Stimulated activated CD8-positive, alpha-beta memory T cell treated with anti-CD3 and anti-CD28 coated beads, Interleukin-7, amount 100 ng/mL, for 48 hours (primary cell): ENCODE measurements around the gene FAM53B.

Source experiments
- DNase-seq, 2 donors: peaks; one replicate each; pipeline ENCODE4 v3.0.0-alpha.2; 2020; ENCODE audit warnings: low read depth in 1 of 2; ENCODE audit errors: extremely low read depth in 1 of 2

Gene FAM53B

DNA sequence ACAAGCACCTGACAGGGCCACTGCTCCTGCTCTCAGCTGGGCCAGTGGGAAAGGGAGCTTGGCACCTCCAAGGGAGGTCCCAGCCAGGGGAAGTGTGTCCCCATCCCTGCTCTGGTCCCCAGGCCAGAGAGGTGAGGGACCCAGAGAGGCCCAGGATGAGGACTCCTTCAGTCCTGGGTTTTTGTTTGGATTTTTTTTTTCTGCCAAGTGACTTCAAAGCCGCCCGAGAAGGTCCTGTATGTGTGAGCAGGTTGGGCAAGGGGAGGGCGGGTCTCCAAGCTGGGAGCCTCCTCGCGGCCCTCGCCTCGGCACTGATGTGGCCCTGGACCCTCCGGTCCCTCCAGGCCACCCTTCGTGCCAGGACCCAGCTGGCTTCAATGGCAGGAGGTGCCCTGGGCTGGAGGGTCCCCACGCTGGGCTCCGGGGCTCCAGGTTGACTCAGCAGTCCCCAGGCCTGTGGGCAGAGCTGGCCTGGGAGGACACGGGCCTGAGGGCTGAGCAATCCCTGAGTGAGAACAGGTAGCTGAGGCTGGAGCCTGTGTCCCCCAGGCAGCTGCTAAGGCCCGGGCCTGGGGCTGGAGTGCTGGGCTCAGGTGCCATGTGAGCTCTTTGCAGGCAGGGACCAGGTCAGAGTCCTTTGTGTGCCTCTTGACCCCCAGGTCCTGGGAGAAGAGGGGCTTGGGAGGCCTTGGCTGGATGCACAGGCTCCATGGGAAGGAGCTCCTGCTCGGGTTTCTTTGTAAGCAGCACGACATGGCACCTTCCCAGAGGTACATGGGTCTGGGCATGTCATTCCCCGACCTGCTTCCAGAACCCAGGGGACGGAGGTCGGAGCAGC, 140.6 kb downstream of the FAM53B start:
- no peak for DNase-seq

DNA sequence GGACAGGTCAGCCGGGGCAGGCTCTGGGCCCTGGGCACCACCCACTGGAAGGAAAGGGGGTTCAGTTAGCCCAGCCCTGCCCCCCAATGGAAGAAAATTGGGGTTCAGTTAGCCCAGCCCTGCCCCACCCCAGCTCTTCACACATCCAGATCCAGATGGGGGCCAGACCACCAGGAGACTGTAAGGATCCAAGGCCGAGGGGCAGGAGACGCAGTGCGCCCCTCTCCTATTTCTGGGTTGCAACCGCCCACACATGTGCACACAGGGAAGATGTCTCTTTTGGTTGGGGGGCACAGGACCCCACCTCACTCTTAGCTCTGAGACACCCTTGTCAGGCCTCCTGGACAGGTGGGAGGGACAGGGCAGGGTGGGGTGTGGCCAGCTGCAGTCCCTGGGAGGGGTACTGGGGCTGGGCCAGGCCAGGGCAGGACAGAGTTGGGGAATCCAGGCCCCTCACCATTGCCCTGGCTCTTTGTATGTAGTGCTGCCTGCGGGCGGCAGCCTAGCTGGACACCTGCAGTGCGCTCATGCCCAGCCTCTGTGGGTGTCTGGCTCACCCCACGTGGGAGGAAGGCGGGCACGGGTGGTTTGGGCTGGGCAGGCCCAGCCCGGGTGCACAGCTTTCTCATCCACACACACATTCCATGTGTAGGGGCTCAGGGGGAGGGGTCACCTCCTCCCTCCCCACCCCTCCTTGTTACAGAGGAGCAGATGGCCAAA, 141.4 kb downstream of the FAM53B start:
- no peak for DNase-seq

DNA sequence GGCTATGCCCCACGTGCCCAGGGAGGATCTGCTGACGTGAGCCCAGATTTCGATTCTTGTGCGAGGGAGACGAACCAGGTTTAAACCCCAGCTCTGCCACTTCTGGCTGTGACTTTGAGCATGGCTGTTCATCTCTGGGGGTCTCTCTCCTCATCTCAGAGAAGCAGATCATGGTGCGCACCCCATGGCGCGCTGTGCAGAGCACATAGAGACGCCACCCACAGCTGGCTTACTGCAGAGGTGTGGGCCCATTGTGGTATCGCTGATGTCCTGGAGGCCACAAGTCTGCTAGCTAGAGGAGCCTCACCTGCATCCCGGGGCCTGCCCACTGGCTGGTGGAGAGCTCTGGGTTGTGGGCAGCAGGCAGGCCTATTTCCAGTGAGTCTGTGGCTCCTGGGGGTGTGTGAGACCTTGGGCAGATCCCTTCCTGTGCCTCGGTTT, 142.0 kb downstream of the FAM53B start:
- no peak for DNase-seq

DNA sequence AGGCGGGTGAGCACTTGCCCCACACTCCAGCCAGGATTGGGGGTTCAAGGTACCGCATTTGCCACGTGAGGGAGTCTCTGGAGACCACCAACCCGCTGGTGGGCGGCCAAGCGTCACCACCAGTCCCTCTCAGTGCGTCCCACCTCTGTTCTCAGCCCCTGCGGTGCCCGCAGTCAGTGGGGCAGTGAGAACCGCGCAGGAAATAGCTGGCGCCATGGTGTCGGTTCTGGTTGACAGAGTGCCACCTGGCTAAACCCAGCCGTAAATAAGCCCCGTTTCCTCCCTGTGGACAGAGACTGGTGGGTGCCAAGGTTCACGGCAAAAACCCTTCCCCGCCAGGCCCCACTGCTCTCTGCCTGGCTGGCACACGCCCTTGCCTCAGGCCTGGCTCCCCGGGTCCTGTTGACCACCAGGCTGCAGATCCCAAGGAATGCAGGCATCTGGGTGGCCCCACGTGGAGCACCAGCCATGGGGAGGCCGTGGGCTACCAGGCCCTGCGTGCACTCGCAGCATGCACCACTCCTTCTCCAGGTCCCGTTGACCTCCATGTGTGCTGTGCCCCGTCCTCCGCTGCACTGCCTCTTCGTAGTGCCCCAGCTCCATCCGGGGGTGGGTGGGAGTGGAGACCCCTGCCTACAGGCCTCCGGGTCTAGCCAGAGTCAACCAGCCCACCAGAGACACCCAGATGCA, 142.6 kb downstream of the FAM53B start:
- DNase-seq: no peak

DNA sequence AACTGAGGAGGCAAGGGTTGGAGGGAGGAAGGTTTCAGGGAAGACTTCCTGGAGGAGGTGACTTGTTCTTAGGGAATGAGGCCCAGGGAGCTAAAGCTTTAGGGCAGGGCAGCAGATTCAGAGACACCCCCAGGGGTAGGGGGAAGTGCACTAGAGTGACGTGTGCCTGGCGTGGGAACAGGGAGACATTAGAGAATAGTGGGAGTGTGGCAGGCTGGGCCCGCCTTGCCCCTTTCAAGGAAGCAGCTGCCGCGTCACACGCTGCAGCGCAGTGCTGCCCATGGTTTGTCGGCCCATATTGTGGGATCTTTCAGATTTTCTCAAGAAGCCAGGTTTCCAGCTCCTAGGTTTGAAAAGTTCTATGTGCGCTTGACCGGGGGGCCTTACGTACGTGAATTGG, 143.2 kb downstream of the FAM53B start:
- DNase-seq: no peak

DNA sequence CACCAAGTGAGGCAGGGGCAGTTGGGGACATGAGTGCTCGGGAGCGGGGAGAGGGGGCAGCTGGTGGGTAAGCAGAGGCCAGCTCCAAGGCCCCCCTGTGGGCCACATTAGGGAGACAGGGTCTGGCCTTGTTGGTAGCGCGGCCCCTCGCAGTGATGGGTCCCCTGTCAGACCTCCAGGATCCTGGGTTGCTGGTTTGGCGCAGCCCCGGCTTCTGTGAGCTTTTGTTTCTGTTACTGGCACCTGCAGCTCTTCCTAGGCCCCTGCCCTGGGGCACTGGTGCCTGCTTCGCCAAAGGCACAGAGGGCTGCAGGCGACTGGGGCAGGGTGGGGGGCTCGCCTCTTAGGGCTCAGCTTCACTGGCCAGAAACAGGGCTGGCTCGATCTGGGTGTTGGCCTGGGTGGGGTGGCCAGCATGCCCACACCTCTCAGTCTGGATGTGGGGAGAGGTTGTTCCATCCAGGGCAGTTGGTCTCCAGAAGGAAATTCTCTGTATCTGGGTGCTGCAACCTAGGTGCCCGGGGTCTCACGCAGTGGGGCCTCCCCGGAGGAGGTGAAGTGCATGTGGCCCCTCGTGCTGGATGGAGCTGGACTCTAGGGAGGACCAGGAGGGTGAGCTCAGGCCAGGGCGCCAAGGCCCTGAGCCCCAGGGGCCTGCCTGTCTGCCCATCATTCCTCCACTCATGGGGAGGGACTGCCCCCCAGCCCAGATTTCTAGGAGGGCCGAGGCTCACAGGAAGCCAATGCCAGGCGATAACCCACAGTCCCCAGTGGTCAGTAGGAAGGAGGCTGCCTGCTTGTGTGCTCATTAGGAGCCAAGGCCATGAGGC, 143.9 kb downstream of the FAM53B start:
- no peak for DNase-seq

DNA sequence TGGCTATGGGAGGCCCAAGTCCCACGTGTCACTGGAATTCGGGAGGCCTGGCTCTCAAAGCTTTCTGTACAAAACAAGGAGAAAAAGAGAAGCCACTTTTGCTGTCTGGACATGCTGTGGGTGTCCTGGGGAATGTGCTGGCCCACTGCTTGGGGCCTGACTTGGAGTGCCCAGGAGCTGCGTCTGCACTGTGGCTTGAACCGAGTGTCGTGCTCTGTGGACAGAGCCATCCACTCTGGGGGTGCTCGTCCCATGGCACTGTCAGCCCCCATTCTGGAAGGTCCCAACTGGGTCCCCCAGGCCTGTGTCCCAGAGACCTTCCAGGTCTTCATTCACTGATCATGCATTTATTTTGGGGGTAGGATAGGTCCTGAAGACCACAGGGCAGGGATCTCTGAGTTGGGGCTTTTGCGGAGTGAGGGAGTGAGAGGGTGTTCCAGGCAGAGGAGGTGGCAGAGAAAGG, 144.6 kb downstream of the FAM53B start:
- DNase-seq: no peak

DNA sequence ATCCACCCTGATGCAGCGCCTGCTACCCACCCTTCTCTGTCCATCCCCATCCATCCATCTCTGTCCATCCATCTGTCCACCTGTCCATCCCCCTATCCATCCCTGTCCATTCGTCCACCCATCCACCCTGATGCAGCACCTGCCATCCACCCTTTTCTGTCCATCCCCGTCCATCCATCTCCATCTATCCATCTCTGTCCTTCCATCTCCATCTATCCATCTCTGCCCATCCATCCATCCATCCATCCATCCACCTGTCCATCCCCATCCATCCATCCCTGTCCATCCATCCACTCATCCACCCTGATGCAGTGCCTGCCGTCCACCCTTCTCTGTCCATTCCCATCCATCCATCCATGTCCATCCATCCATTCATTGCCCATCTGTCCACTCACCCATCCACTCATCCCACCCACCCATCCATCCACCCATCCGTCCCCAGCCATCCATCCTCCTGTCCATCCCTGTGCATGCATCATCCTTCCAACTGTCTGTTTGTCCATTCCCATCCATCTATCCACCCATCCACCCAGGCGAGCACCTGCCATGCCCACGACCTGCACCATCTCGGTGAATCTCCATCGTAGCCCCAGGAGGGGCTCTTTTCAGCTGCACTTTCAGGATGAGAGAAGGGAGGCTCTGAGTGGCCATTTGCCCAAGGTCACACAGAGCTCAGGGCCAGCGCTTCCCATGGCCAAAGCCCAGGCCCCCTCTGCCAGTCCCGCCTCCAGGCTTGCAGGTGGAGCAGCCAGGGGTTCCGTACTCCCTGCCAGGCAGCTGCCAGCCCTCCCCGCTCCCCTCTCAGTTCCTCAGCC, 145.2 kb downstream of the FAM53B start:
- DNase-seq: no peak

DNA sequence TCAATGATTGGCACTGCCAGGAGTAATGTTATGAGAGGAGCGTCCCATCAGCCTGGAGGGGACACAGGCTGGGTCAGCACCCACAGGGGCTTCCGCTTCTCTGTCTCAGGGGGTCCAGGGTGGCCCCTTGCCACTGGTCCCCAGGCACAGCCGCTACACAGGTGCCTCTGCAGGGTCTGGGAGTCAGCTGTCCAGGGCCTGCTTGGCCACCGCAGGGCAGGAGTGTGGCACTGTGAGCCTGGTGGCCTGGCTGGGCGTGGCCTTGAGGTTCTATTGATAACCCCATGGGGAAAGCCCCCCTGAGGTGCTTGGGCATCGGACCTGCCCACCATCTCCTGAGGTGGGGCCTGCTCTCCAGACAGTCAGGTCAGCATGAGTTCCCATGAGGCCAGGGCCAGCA, 146.0 kb downstream of the FAM53B start:
- no peak for DNase-seq

DNA sequence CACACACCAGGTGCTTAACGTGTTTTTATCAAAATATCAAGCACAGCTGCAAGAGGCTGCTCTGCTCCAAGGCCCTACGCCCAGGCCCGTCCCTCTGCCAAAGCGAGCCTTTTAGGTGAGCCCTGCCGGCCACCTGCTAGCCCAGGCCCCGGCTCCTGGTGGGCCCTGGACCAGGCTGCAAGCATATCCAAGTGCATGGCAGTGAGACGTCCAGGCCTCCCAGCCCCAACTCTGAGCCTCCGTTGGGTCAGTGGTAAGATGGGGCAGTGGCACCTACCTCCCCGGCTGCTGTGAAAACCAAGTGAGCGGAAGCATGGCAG, 146.4 kb downstream of the FAM53B start:
- DNase-seq: no peak

DNA sequence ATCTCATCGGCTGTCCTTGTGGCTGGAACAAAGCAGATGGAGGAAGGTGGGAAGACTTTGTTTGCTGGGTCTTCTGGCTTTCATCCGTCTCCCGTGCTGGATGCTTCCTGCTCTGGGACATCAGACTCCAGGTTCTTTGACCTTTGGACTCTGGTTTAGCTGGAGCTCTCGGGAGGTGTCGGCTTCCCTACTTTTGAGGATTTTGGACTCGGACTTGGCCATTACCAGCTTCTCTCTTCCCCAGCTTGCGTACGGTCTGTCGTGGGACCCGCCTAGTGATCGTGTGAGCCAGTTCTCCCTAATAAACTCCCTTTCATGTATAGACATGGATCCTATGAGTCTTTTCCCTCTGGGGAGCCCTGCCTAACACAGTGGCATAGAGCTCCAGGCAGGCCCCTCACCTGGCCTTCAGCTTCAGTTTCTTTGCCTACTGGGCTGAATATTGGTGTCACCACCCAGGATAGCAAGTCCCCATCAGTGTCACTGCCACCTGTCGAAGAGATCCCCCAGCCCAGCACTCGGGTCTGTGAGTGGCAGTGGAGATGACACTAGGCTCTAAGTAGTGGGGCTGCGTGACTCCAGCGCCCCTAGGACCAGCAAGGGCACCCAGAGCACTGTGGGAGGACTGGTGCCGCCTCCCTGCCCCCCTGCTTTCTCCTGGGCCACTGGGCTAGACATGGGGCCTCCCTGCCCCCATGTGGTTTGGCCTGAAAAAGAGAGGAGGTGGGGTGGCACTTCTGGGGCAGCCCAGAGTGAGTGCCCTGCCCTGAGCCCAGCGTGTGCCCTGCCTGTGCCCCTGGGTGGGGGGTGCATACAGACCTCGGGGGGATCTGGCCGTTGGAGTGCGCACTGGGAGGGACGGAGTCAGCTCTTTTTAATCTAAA, 147.0 kb downstream of the FAM53B start:
- no peak for DNase-seq

DNA sequence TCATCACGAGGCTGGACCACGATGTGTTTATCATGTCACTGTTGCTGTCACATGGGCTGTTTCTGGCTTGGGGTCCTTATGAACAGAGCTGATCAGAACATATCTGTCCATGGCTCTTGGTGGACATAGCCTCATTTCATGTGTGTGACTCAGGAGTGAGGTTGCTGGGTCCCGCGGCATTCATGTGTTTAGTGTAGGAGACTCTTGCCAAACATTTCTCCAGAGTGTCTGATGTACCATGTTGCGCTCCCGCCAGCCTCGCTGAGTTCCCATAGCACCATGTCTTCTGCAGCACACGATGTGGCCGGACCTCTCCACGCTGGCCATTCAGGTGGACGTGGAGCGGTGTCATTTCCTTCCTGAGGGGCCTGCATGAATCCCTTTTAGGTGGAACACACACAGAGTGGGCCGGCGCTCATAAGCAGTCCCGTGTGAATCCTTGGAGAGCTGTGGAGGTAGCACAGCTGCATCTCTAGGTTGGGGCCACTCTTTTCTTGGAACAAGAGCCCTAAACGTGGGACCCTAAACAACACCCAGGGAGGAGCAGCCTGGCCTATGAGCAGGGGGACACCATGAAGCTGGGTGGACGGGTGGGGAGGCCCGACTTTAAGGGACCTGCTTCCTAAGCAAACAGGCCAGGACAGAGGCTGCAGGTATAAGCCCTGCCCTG, 147.9 kb downstream of the FAM53B start:
- no peak for DNase-seq

DNA sequence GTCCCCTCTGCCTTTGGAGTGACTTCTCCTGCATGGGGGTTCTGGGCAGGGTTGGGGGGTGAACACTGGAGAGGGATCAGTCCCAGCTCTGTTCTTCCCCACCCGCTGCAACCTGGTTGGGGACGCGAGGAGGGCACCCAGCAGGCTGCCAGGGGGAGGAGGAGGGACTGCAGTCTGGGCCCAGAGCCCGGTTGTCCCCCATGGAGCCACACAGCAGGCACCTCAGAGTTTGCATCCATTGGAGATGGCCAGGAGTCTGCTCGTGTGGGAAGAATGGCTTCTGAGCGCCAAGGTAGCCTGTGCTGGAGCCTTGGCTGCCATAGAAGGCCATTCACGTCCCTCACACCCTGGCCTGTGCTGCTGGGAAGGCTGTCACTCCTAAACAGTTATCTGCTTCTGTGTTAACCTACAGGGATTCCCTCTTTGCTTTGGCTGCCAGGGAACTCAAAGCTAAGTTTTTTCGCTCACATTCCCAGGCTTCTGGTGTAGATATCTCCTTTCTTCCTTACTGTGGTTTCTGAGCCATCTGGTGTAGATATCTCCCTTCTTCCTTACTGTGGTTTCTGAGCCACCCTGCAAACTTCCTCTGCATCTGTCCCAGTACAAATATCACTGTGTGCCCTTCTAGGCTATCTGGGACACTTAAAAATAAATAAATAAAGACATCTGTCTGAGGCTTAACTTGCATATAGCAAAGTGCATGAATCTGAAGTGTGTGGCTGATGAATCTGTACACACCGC, 148.9 kb downstream of the FAM53B start:
- no peak for DNase-seq

DNA sequence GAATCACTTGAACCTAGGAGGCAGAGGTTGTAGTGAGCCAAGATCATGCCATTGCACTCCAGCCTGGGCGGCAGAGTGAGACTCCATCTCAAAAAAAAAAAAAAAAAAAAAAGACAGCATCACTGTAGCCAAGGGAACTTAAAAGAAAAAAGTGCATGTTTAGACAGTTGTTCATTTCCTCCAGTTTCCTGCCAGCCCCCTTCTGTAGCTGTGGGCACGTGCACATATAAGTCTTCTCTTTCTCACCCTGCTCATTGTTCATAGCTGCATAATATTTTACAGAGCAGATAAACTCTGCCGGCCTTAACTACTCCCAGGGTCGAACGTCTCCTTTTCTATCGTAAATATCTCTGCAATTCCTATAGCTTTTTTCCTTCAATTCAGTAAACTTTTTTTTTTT, 149.9 kb downstream of the FAM53B start:
- no peak for DNase-seq

DNA sequence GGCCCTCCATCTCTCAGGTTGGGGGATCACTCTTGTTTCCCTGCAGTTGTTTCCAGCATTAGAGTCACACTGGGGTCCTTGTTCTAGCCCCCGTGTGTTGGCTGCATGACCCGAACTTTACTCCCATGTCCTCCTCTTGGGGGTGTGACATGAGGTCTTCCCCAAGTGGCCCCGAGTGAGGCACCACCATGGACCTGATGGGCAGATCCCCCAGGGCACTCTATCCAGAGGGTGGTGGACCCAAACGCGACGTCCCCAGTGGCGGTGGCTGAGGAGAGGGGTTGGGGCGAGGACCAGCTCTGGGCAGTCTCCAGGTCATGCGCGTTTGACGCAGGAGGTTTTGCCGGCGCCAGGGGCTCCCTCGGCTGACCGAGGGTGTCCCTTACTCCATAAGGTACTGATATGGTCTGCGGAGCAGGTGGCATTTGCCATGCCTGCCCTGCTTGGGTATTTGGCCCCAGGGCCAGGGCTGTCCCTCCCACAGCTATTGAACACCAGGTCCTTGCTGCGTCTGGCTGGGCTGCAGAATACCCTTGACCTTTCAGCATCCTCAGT, 150.7 kb downstream of the FAM53B start:
- DNase-seq: no peak

DNA sequence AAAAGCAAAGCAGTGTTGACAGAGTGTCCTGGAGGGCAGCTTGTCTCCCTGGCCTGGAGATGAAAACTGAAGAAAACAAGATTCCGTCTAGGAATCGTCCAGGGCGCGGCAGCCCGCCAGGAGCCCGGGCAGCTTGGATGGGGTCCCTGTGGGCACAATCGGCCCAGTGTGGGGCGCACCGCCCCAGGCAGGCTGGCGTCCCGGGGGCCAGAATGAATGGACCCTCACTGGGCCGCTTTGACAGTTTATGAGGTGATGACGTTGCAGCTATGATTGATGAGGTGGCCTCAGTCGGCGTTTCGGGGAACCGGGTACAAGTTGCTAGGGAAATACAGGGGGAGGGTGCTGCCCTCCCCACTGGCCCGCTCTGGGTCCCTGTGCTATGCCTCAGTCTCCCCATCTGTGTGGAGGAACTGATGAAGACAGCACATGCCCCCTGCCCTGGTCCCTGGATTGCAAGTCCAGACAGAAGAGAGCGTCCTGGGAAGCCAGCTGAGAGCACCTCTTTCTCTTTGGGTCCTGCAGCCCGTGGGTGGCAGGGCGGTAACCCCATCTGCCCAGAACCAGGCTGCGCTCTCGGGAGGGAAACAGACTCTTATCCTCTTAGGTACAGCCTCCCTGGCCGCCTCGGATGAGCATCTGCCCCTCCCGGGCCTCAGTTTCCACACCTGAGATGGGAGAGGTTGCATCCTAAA, 151.3 kb downstream of the FAM53B start:
- DNase-seq: no peak

DNA sequence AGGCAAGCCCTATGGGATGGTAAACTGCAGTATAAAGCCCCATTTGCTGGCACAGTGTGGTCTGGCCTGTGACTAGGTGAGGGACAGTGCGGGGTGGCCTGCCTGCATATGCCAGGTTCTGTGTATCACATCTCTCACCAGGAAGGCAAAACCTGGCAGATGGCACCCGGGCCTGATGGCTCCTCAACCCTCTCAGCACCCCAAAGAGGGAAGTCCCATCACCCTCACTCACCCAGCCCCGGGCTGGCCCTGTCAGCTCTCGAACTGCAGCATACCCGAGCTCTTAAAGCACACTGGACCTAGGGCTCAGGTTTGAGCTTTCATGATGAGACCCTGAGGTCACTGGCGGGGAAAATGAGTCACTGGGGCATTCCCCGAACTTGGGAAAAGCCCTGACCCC, 152.1 kb downstream of the FAM53B start:
- no peak for DNase-seq
